ENCODE results near the gene DOK7.

The DOK7 gene

DNA sequence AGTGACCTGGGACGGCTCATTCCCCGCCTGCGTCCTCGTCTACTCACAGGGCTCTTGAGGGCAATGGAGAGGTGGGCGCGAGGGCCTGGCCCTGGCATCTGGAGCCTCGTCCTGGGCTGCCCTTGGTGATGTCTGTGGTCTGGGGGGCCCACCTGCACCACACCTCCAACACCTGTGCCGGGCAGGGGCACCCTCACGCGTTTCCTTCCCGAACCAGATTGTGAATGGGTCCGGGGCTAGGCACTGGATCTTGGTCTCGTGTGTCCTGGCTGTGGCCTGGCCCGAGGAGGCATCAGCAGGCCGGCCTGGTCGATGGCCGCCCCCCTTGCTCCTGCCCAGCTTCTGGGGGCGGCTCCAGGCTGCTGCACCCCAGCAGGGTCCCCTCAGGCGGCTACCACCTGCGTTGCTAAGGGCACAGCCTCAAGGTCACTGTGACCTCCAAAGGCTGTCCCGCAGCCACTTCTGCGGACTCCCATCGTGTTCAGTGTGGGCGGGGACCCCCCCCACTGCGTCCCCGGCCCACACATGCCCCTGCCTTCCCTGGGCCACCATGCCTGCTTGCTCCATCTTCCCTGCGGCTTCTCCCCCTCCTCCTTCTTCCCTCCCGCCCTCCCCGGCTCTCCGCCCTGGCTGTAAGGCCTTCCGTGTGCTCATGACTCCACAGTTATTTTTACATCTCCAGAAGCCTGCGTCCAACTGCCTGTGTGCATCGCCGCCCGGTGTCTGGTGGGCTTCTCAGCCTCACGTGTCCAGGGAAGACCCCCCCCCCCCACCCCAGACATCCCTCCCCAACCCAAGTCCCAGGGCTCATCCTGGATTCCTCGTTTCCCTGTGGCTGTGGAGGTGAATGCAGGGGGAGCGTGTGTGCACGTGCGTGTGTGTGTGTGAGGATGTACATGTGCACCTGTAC lies 3.8 kb downstream of the DOK7 start:
- Histone ChIP-seq H3K27ac (no peak overlapping the region), H3K9ac (ENCODE audit: insufficient read length) (no peak overlapping the region), H3K36me3 (ENCODE audit: insufficient read depth, low read length) (no peaks in the 10 kb centered on the region), H3K9me3 (ENCODE audit: low read depth, low read length) (no peaks in the 10 kb centered on the region), H3K4me3 (no peak overlapping the region)
- no peak for DNase-seq (ENCODE audit: low read depth, low spot score)
- no peak for TF ChIP-seq FOXP2 (optimal IDR thresholded peaks at IDR 0.05; ENCODE audit: control extremely low read depth, extremely low read length, insufficient read depth)
- TF ChIP-seq EZH2 (IDR thresholded peaks at IDR 0.05): no peak
- no peak for TF ChIP-seq POLR2AphosphoS5 (IDR thresholded peaks at IDR 0.05; ENCODE audit: borderline replicate concordance, low read depth, low read length)

- no peak for DNase-seq (ENCODE audit: low read depth, low spot score)
- H3K9me3 ChIP-seq (ENCODE audit: low read depth, low read length): no peaks in the 10 kb centered on the region
- TF ChIP-seq EZH2 (IDR thresholded peaks at IDR 0.05) (no peak), POLR2AphosphoS5 (IDR thresholded peaks at IDR 0.05; ENCODE audit: borderline replicate concordance, low read depth, low read length) (no peak), FOXP2 (optimal IDR thresholded peaks at IDR 0.05; ENCODE audit: control extremely low read depth, extremely low read length, insufficient read depth) (no peak)
- no peaks in the 10 kb centered on the region for H3K36me3 ChIP-seq (ENCODE audit: insufficient read depth, low read length)
- no peak overlapping the region for H3K9ac ChIP-seq (ENCODE audit: insufficient read length)
- H3K27ac ChIP-seq: no peak overlapping the region
- no peak overlapping the region for H3K4me3 ChIP-seq
Measured at GRCh38 chr4:3467601-3468031, 4.5 kb downstream of the DOK7 start.

DNA sequence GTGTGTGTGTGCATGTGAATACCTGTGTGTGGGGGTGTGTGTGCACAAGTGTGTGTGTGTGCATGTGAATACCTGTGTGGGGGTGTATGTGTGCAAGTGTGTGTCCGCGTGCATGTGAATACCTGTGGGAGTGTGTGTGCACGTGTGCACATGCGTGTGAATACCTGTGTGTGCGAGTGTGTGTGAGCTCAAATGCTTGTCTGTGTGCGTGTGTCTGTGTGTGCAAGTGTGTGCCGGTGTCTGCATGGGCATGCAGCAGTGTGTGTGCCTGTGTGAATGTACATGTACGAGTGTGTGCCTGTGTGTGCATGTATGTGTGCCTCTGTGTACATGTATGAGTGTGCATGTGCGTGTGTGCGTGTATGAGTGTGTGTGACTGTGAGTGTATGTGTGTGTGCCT lies 5.0 kb downstream of the DOK7 start:
- Histone ChIP-seq H3K27ac (no peak overlapping the region), H3K36me3 (ENCODE audit: insufficient read depth, low read length) (no peaks in the 10 kb centered on the region), H3K4me3 (no peak overlapping the region), H3K9me3 (ENCODE audit: low read depth, low read length) (no peaks in the 10 kb centered on the region), H3K9ac (ENCODE audit: insufficient read length) (no peak overlapping the region)
- TF ChIP-seq EZH2 (IDR thresholded peaks at IDR 0.05) (no peak), FOXP2 (optimal IDR thresholded peaks at IDR 0.05; ENCODE audit: control extremely low read depth, extremely low read length, insufficient read depth) (no peak), POLR2AphosphoS5 (IDR thresholded peaks at IDR 0.05; ENCODE audit: borderline replicate concordance, low read depth, low read length) (no peak)
- DNase-seq (ENCODE audit: low read depth, low spot score): no peak

GRCh38 chr4:3468804-3469203 lies 5.7 kb downstream of the DOK7 start:
- no peak overlapping the region for H3K4me3 ChIP-seq
- no peaks in the 10 kb centered on the region for H3K36me3 ChIP-seq (ENCODE audit: insufficient read depth, low read length)
- TF ChIP-seq FOXP2 (optimal IDR thresholded peaks at IDR 0.05; ENCODE audit: control extremely low read depth, extremely low read length, insufficient read depth) (no peak), POLR2AphosphoS5 (IDR thresholded peaks at IDR 0.05; ENCODE audit: borderline replicate concordance, low read depth, low read length) (no peak), EZH2 (IDR thresholded peaks at IDR 0.05) (no peak)
- H3K9ac ChIP-seq (ENCODE audit: insufficient read length): no peak overlapping the region
- no peak overlapping the region for H3K27ac ChIP-seq
- H3K9me3 ChIP-seq (ENCODE audit: low read depth, low read length): no peaks in the 10 kb centered on the region
- no peak for DNase-seq (ENCODE audit: low read depth, low spot score)

- no peaks in the 10 kb centered on the region for H3K9me3 ChIP-seq (ENCODE audit: low read depth, low read length)
Measured at GRCh38 chr4:3469386-3470243, 6.5 kb downstream of the DOK7 start.

GRCh38 chr4:3470244-3471097 lies 7.4 kb downstream of the DOK7 start:
- no peak overlapping the region for H3K9ac ChIP-seq (ENCODE audit: insufficient read length)
- no peaks in the 10 kb centered on the region for H3K9me3 ChIP-seq (ENCODE audit: low read depth, low read length)
- H3K36me3 ChIP-seq (ENCODE audit: insufficient read depth, low read length): no peaks in the 10 kb centered on the region
- TF ChIP-seq FOXP2 (optimal IDR thresholded peaks at IDR 0.05; ENCODE audit: control extremely low read depth, extremely low read length, insufficient read depth): no peak
- H3K27ac ChIP-seq: no peak overlapping the region
- DNase-seq (ENCODE audit: low read depth, low spot score): no peak
- H3K4me3 ChIP-seq: no peak overlapping the region

More at GRCh38 chr4:3469386-3470243, 6.5 kb downstream of the DOK7 start:
- Histone ChIP-seq H3K4me3 (no peak overlapping the region), H3K27ac (no peak overlapping the region), H3K9ac (ENCODE audit: insufficient read length) (no peak overlapping the region), H3K36me3 (ENCODE audit: insufficient read depth, low read length) (no peaks in the 10 kb centered on the region)
- DNase-seq (ENCODE audit: low read depth, low spot score): no peak
- TF ChIP-seq FOXP2 (optimal IDR thresholded peaks at IDR 0.05; ENCODE audit: control extremely low read depth, extremely low read length, insufficient read depth): no peak
- TF ChIP-seq EZH2 (IDR thresholded peaks at IDR 0.05): no peak
- TF ChIP-seq POLR2AphosphoS5 (IDR thresholded peaks at IDR 0.05; ENCODE audit: borderline replicate concordance, low read depth, low read length): no peak

- H3K9me3 ChIP-seq (ENCODE audit: low read depth, low read length): no peaks in the 10 kb centered on the region
- no peak overlapping the region for H3K27ac ChIP-seq
- no peak for DNase-seq (ENCODE audit: low read depth, low spot score)
- no peak for TF ChIP-seq FOXP2 (optimal IDR thresholded peaks at IDR 0.05; ENCODE audit: control extremely low read depth, extremely low read length, insufficient read depth)
- no peak for TF ChIP-seq POLR2AphosphoS5 (IDR thresholded peaks at IDR 0.05; ENCODE audit: borderline replicate concordance, low read depth, low read length)
- no peak for TF ChIP-seq EZH2 (IDR thresholded peaks at IDR 0.05)
- H3K36me3 ChIP-seq (ENCODE audit: insufficient read depth, low read length): no peaks in the 10 kb centered on the region
- no peak overlapping the region for H3K9ac ChIP-seq (ENCODE audit: insufficient read length)
- H3K4me3 ChIP-seq: no peak overlapping the region
Measured at GRCh38 chr4:3471098-3471760, 8.1 kb downstream of the DOK7 start.
